ENCODE measurements around the gene MCRIP2. TPM values are rescaled to one million over a fixed set of nuclear protein-coding genes. Genes with fewer than 3 reads are reported as not detected.

The MCRIP2 gene
- total RNA-seq, 1 donor from 2014 or later: 194 TPM

GRCh38 chr16:660459-661183 is 19.0 kb downstream of the MCRIP2 start:
- intact Hi-C loops (cut with DNase I): loop anchor here (5.0 kb wide), 1 partner anchor 73 kb away; no protein-coding TSS in a partner anchor
- DNase-seq (ENCODE audit: missing footprints) (peak; percentile 96), ATAC-seq (peak; percentile 89)

- intact Hi-C loops (cut with DNase I): loop anchor here (5.0 kb wide), 1 partner anchor 74 kb away; no protein-coding TSS in a partner anchor
- no peak for ATAC-seq
- DNase-seq (ENCODE audit: missing footprints): no peak
Observed at GRCh38 chr16:661184-661821, 19.7 kb downstream of the MCRIP2 start.

GRCh38 chr16:662095-662494 is 20.5 kb downstream of the MCRIP2 start:
- intact Hi-C loops (cut with DNase I): loop anchor here (5.0 kb wide), 1 partner anchor 75 kb away; no protein-coding TSS in a partner anchor
- DNase-seq (ENCODE audit: missing footprints): no peak
- ATAC-seq: no peak

- DNase-seq (ENCODE audit: missing footprints) (no peak), ATAC-seq (no peak)
- intact Hi-C loops (cut with DNase I): loop anchor here (5.0 kb wide), 1 partner anchor 75 kb away; no protein-coding TSS in a partner anchor
Observed at GRCh38 chr16:662597-662996, 21.0 kb downstream of the MCRIP2 start.

- intact Hi-C loops (cut with DNase I): no loop called here
- no peak for ATAC-seq
- no peak for DNase-seq (ENCODE audit: missing footprints)
Observed at GRCh38 chr16:666572-666971, 24.9 kb downstream of the MCRIP2 start.

GRCh38 chr16:667113-667779 is 25.6 kb downstream of the MCRIP2 start:
- DNase-seq (ENCODE audit: missing footprints): no peak
- intact Hi-C loops (cut with DNase I): no loop called here
- no peak for ATAC-seq

GRCh38 chr16:667780-668518 is 26.3 kb downstream of the MCRIP2 start, which contains the start of gene RHOT2:
TSS of gene RHOT2 (plus strand) at chr16:668132. CDS start at chr16:668200, 68 bp downstream.
- ATAC-seq (peak; percentile 97), DNase-seq (ENCODE audit: missing footprints) (peak; percentile 96)
- intact Hi-C loops (cut with DNase I): no loop called here

- intact Hi-C loops (cut with DNase I): no loop called here
- no peak for DNase-seq (ENCODE audit: missing footprints)
- no peak for ATAC-seq
Observed at GRCh38 chr16:668519-669171, 27.0 kb downstream of the MCRIP2 start.

- intact Hi-C loops (cut with DNase I): no loop called here
- DNase-seq (ENCODE audit: missing footprints): no peak
Observed at GRCh38 chr16:669666-670065, 28.0 kb downstream of the MCRIP2 start.

GRCh38 chr16:670485-671352 is 29.1 kb downstream of the MCRIP2 start:
- no peak for DNase-seq (ENCODE audit: missing footprints)
- ATAC-seq: no peak
- intact Hi-C loops (cut with DNase I): no loop called here

More at GRCh38 chr16:669666-670065, 28.0 kb downstream of the MCRIP2 start:
- ATAC-seq: no peak

GRCh38 chr16:671353-672131 is 29.9 kb downstream of the MCRIP2 start:
- intact Hi-C loops (cut with DNase I): no loop called here
- no peak for ATAC-seq
- no peak for DNase-seq (ENCODE audit: missing footprints)

GRCh38 chr16:672371-672770 is 30.7 kb downstream of the MCRIP2 start:
- no peak for DNase-seq (ENCODE audit: missing footprints)
- intact Hi-C loops (cut with DNase I): no loop called here
- ATAC-seq: no peak

GRCh38 chr16:672851-673250 is 31.2 kb downstream of the MCRIP2 start:
- intact Hi-C loops (cut with DNase I): no loop called here
- DNase-seq (ENCODE audit: missing footprints) (no peak), ATAC-seq (no peak)

GRCh38 chr16:673399-673991 is 31.9 kb downstream of the MCRIP2 start:
- ATAC-seq: no peak
- no peak for DNase-seq (ENCODE audit: missing footprints)
- intact Hi-C loops (cut with DNase I): no loop called here

GRCh38 chr16:674214-674881 is 32.7 kb downstream of the MCRIP2 start:
- ATAC-seq (no peak), DNase-seq (ENCODE audit: missing footprints) (no peak)
- intact Hi-C loops (cut with DNase I): no loop called here
